SH-SY5Y (cell line): Measurements from ENCODE around the gene MGAT4C.

Source experiments
- GATA2 ChIP-seq: IDR thresholded peaks from 2 replicates; pipeline ENCODE4 v1.6.1; 2011; ENCODE audit warnings: mild to moderate bottlenecking, low read depth, low read length
- GATA3 ChIP-seq: IDR thresholded peaks from 2 replicates; pipeline ENCODE4 v1.6.1; 2011; ENCODE audit warnings: low read depth, mild to moderate bottlenecking, low read length, moderate library complexity

GRCh38 chr12:85951823-85952222 lies 304.4 kb downstream of the MGAT4C start:
- TF ChIP-seq GATA2 = no peak
- TF ChIP-seq GATA3 = no peak
